Ascending aorta (tissue), 2 donors: ENCODE measurements around the gene LAMB3. TPM values are rescaled to one million over a fixed set of nuclear protein-coding genes. Genes with fewer than 3 reads are reported as not detected.

Source experiments
- DNase-seq, 2 donors: peaks; one replicate each; pipeline ENCODE4 v3.0.0-alpha.2; 2019; ENCODE audit warnings: low spot score in 2 of 2
- H3K27ac ChIP-seq, 2 donors: fragments of 200-600 bp; sonication (generic); one replicate each; pipeline ENCODE4 v1.5.1; 2016 to 2017; ENCODE audit warnings: mild to moderate bottlenecking in 1 of 2
- H3K27me3 ChIP-seq: fragments of 200-600 bp; sonication (generic); one replicate; pipeline ENCODE4 v1.5.1; 2017
- H3K36me3 ChIP-seq, 2 donors: fragments of 200-600 bp; sonication (generic); one replicate each; pipeline ENCODE4 v1.5.1; 2016
- H3K4me1 ChIP-seq, 2 donors: fragments of 200-600 bp; sonication (generic); one replicate each; pipeline ENCODE4 v1.5.1; 2016 to 2017; ENCODE audit warnings: mild to moderate bottlenecking in 1 of 2
- H3K4me3 ChIP-seq, 2 donors: fragments of 200-600 bp; sonication (generic); one replicate each; pipeline ENCODE4 v1.5.1; 2016 to 2017; ENCODE audit warnings: mild to moderate bottlenecking in 1 of 2
- H3K9me3 ChIP-seq, 2 donors: fragments of 200-600 bp; sonication (generic); one replicate each; pipeline ENCODE4 v1.5.1; 2016
- intact Hi-C: fragments of 100-400 bp; cut with DNase I; formaldehyde crosslinking; loops from one replicate; pipeline ENCODE4 v1.15.1; 2023
- total RNA-seq: library from RNA; depleted of rRNA; stranded (reverse); fragments of >200 nt; gene quantifications from one replicate; pipeline ENCODE4 v1.1.0, GENCODE V29; 2016
- TF ChIP-seq, protein P1 (sequence below), 3 experiments: fragments of 200-600 bp in 2 of 3; fragments of 450-650 bp in 1 of 3; sonication (generic) in 2 of 3; IDR thresholded peaks; one replicate each; pipeline ENCODE4 v1.5.1; 2016 to 2019; ENCODE audit warnings: antibody characterized with exemption in 3 of 3, mild to moderate bottlenecking in 1 of 3, moderate library complexity in 1 of 3

The LAMB3 gene
- total RNA-seq, 1 donor from 2014 or later: 0.75 TPM

DNA sequence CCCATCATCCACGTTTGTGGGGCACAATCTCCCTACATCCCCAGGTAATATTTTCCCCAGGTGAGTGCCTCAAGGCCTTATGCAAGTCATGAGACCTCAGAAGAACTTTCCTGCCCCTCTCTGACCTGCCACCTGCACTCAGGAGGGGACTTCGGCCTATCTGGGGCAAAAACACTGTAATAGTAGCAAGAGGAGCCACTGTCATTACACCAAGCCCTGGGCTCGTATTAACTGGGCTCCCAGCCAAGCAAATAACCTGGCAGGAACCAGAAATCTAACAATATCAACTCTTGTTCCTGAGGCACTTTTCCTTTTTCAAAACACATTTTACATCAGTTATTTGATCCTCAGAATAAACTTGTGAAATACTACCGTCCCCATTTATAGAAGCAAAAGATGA is 30.9 kb downstream of the LAMB3 start:
- H3K27ac ChIP-seq: no peak overlapping the region
- H3K4me1 ChIP-seq: peaks cover 3 to 12% of the 10 kb centered on the region in 2 donors
- no peak for DNase-seq
- no peak overlapping the region for H3K4me3 ChIP-seq
- no peaks in the 10 kb centered on the region for H3K36me3 ChIP-seq
- intact Hi-C loops: no loop called here
- TF ChIP-seq, protein P1, sequence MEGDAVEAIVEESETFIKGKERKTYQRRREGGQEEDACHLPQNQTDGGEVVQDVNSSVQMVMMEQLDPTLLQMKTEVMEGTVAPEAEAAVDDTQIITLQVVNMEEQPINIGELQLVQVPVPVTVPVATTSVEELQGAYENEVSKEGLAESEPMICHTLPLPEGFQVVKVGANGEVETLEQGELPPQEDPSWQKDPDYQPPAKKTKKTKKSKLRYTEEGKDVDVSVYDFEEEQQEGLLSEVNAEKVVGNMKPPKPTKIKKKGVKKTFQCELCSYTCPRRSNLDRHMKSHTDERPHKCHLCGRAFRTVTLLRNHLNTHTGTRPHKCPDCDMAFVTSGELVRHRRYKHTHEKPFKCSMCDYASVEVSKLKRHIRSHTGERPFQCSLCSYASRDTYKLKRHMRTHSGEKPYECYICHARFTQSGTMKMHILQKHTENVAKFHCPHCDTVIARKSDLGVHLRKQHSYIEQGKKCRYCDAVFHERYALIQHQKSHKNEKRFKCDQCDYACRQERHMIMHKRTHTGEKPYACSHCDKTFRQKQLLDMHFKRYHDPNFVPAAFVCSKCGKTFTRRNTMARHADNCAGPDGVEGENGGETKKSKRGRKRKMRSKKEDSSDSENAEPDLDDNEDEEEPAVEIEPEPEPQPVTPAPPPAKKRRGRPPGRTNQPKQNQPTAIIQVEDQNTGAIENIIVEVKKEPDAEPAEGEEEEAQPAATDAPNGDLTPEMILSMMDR (IDR thresholded peaks at IDR 0.05): no peak
- no peaks in the 10 kb centered on the region for H3K27me3 ChIP-seq
- no peaks in the 10 kb centered on the region for H3K9me3 ChIP-seq

DNA sequence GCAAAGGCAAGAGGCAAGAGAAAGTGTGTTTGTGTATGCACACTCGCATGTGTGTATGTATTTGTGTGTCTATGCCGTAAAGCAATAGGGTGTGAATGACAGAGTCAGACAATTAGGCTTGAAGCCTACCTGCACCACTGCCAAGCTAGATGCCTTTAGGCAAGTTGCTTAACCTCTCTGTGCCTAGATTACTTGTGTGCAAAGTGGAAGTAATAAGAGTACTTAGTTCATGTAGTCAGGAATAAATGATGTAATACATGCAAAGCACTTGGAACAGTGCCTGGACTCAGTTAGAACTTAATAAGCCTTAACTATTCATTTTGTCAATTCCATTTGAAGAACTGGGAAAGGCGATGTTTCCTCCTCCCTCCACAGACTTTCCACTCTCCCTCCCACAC is 31.7 kb downstream of the LAMB3 start:
- H3K4me1 ChIP-seq: peaks cover 2 to 4% of the 10 kb centered on the region in 2 donors
- no peaks in the 10 kb centered on the region for H3K9me3 ChIP-seq
- H3K4me3 ChIP-seq: no peak overlapping the region
- H3K27ac ChIP-seq: no peak overlapping the region
- DNase-seq: no peak
- no peaks in the 10 kb centered on the region for H3K27me3 ChIP-seq
- TF ChIP-seq, protein P1 (IDR thresholded peaks at IDR 0.05): no peak
- no peaks in the 10 kb centered on the region for H3K36me3 ChIP-seq
- intact Hi-C loops: no loop called here

DNA sequence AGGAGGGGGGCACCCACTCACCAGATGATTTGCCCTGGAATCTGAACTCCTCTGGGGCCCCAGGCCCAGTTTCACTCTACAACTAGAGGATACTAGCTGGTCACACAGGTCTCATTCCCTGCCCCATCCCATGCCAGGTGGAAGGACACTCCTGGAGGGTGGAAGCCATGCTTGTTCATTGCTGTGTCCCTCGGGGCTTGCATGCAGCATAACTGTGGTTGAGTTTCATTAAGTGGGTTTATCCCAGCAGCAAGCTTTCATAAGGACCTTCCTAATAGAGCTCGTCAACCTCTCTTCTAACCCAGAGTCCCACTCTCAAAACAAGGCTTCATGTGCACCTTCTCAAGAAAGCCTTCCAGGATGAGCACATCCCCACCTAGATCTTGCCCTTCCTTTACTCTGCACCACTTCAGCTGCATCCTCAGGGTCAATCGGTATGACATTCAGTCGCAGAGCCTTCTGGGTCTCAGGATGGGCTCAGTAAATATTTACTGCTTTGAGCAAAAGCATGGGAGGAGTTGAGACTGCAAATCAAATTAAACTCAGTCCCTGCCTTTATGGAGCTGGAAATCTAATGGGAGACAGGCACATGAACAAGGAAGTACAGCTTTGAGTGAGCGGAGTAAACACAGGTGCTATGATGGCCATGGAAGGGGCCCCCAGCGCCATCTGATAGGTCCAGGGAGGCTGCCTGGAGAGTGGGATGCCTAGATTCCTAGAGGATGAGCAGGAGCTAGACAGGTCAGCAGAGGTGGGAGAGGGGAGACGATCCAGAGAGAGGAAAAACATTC is 32.3 kb downstream of the LAMB3 start:
- Histone ChIP-seq H3K27me3 (no peaks in the 10 kb centered on the region), H3K27ac (no peak overlapping the region), H3K9me3 (no peaks in the 10 kb centered on the region), H3K36me3 (no peaks in the 10 kb centered on the region), H3K4me1 (no peaks in the 10 kb centered on the region), H3K4me3 (no peak overlapping the region)
- intact Hi-C loops: no loop called here
- TF ChIP-seq, protein P1 (IDR thresholded peaks at IDR 0.05): no peak
- no peak for DNase-seq

DNA sequence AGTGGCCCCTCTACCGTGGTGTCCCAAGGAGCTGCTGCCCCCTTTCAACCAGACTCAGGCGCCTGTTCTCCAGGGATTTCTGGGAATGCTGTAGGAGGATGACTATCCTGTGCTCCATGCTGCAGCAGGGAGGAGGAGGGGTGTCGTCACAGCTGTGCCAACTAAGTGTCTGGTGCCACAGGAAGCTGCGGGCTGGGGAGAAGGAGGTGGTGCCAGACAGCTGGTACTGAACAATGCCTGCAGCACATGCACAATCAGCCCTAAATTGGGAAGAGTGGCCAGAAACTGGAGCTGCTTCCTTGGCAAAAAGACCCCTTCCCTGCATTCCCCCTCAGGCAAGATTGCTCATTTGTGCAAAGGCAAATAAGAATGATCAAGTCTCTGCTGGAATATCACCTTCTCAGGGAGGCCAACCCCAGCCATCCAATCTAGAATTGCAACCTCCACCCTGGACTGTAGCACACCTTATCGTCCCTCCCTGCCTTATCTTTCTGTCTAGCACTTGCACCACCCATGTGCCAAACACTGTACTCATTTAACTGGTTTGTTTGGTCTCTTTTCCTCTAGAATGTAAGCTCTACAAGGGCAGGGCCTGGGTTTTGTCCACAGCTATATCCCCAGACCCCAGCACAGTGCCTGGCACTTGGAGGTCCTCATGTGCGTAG is 33.3 kb downstream of the LAMB3 start:
- TF ChIP-seq, protein P1 (IDR thresholded peaks at IDR 0.05): no peak
- no peak overlapping the region for H3K27ac ChIP-seq
- H3K4me3 ChIP-seq: no peak overlapping the region
- H3K4me1 ChIP-seq: no peaks in the 10 kb centered on the region
- no peaks in the 10 kb centered on the region for H3K36me3 ChIP-seq
- no peaks in the 10 kb centered on the region for H3K27me3 ChIP-seq
- no peaks in the 10 kb centered on the region for H3K9me3 ChIP-seq
- no peak for DNase-seq
- intact Hi-C loops: no loop called here

DNA sequence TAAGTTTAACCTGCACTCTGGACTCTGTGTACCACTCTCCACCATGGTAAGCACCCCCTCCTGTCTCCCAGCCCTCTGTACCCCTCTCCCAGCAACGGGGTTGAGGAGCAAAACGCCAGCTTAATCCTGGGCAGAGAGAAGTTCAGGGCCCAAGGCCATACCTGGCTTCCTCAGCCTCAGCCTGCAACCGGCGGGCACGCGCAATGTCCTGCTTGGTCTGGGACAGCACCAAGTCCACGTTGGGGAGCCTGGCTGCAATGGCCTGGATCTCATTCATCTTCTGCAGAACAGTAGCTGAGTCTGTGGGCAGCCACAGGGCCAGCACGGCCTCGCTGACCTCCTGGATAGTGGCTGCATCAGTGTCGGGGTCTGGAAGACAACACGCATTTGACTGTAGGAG is 33.9 kb downstream of the LAMB3 start:
- intact Hi-C loops: no loop called here
- no peaks in the 10 kb centered on the region for H3K9me3 ChIP-seq
- H3K4me1 ChIP-seq: no peaks in the 10 kb centered on the region
- H3K27ac ChIP-seq: no peak overlapping the region
- no peaks in the 10 kb centered on the region for H3K36me3 ChIP-seq
- DNase-seq: no peak
- H3K4me3 ChIP-seq: no peak overlapping the region
- H3K27me3 ChIP-seq: no peaks in the 10 kb centered on the region
- TF ChIP-seq, protein P1 (IDR thresholded peaks at IDR 0.05): no peak
